Activated naive CD8-positive, alpha-beta T cell treated with anti-CD3 and anti-CD28 coated beads, Interleukin-2, amount 10 ng/mL, durations not matched to agents 7 days and 5 days (primary cell): ENCODE data around the gene FRMD8. TPM values are rescaled to one million over a fixed set of nuclear protein-coding genes. Genes with fewer than 3 reads are reported as not detected.

ENCODE experiments used
- ATAC-seq: fragments of 150-1000 bp; cut with Tn5 transposase; one replicate; pipeline ENCODE4 v1.10.0; 2021; ENCODE audit warnings: low read depth, moderate library complexity
- POLR2A ChIA-PET: fragments of 350-600 bp; sonication (Branson Sonifier 250); formaldehyde crosslinking; loops from one replicate; lab custom pipeline; 2021; ENCODE audit warnings: antibody characterized with exemption; lab: Charles Lee
- DNase-seq: peaks from one replicate; pipeline ENCODE4 v3.0.0; 2021
- H3K27ac Mint-ChIP-seq: one replicate; pipeline ENCODE4 v1.8.0; 2022; ENCODE audit warnings: mild to moderate bottlenecking, mixed read lengths
- H3K27me3 Mint-ChIP-seq: one replicate; pipeline ENCODE4 v1.8.0; 2022; ENCODE audit warnings: mild to moderate bottlenecking, moderate library complexity, mixed read lengths
- H3K36me3 Mint-ChIP-seq: one replicate; pipeline ENCODE4 v1.8.0; 2021; ENCODE audit warnings: mild to moderate bottlenecking, mixed read lengths
- H3K4me1 Mint-ChIP-seq: one replicate; pipeline ENCODE4 v1.8.0; 2021; ENCODE audit warnings: mixed read lengths
- H3K4me3 Mint-ChIP-seq: one replicate; pipeline ENCODE4 v1.8.0; 2022; ENCODE audit warnings: mild to moderate bottlenecking, moderate library complexity, mixed read lengths
- H3K9me3 Mint-ChIP-seq: one replicate; pipeline ENCODE4 v1.8.0; 2021; ENCODE audit warnings: mixed read lengths
- total RNA-seq, 2 experiments: library from RNA; stranded (reverse); gene quantifications; one replicate each; pipeline ENCODE4 v1.2.3, GENCODE V29; 2021

The FRMD8 gene
- total RNA-seq, 2 experiments from 2014 or later: 51.5 to 55.4 TPM

DNA sequence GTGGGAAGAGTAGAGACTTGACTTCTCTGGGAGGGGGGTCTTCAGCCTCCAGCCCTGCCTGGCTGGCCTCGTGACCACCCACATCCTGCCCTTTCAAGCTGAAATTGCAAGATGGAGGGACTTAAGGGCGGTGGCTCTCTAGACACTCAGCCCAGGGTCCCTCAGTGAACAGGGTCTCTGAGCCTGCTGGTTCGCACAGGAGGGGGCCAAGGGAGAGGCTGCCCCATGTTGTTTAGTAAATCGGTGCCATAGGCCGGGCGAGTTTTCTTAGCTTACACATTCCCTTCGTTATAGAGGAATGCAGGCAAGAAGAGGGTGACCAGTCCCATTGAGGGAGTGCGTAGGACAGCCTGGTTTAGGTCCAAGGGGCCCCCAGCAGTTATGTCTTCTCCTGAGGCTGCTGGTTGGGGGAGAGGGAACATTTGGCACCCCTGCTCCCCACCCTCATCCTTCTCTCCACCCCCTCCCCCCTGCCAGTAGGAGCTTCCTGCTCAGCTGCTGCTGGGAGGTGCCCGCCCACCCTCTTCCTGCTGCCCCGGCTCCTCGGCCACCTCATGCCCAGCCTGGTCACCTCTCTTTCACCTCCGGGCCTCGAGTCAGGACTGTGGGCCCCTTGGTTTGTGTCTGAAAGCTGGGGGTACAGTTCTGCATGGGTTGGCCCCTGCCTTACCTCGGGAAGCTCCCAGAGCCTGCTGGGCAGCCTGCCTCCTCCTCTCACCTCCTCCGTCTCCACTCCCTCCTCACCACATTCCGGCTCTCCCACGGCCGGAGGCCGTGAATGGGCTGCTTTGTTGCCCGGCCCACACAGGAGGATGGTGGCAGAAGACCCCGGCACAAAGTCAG lies 3.9 kb downstream of the FRMD8 start:
- Mint-ChIP-seq H3K36me3 (peaks cover 13% of the 10 kb centered on the region), H3K27me3 (no peaks in the 10 kb centered on the region), H3K27ac (peak overlapping the region; percentile 46), H3K9me3 (no peaks in the 10 kb centered on the region), H3K4me1 (peaks cover 31% of the 10 kb centered on the region), H3K4me3 (no peak overlapping the region)
- POLR2A ChIA-PET: interaction anchor here (0.9 to 1.6 kb wide), 5 partner anchors 12 to 33 kb away, joined by 3 to 5 read pairs (median 4); partner anchors contain the start of gene NEAT1
- DNase-seq (no peak), ATAC-seq (no peak)

DNA sequence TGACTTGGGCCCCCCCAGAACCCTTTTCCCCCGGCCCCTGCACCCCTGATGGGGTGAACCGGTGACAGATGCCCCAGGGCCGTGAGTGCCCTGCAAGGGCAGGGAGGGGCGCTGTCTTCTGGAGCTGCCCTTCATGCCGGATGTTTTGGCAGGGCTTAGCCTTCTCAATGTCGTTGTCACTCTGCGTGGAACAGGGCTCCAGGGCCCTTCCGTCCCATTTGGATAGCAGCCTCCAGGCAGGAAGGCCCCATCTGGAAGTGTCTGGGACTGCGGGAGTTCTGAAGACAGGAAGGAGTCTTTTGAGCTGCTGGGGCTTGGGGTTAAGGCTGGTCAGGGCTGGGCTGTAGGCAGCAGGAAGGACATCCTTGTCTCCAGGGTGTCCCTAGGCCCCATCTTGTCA lies 4.6 kb downstream of the FRMD8 start:
- no peaks in the 10 kb centered on the region for H3K27me3 Mint-ChIP-seq
- ATAC-seq (no peak), DNase-seq (no peak)
- POLR2A ChIA-PET: interaction anchor here (1.0 to 1.6 kb wide), 3 partner anchors 22 to 32 kb away, joined by 3 to 5 read pairs (median 4); partner anchors contain the start of gene NEAT1
- H3K4me1 Mint-ChIP-seq: peaks cover 29% of the 10 kb centered on the region
- H3K9me3 Mint-ChIP-seq: no peaks in the 10 kb centered on the region
- no peak overlapping the region for H3K4me3 Mint-ChIP-seq
- peaks cover 13% of the 10 kb centered on the region for H3K36me3 Mint-ChIP-seq
- no peak overlapping the region for H3K27ac Mint-ChIP-seq

GRCh38 chr11:65392186-65392829 lies 5.9 kb downstream of the FRMD8 start:
- peaks cover 15% of the 10 kb centered on the region for H3K36me3 Mint-ChIP-seq
- H3K4me1 Mint-ChIP-seq: peaks cover 27% of the 10 kb centered on the region
- no peaks in the 10 kb centered on the region for H3K27me3 Mint-ChIP-seq
- POLR2A ChIA-PET: interaction anchor here (1.2 kb wide), 1 partner anchor 27 kb away, joined by 7 read pairs; no protein-coding TSS in a partner anchor
- DNase-seq (no peak), ATAC-seq (no peak)
- no peak overlapping the region for H3K27ac Mint-ChIP-seq
- H3K4me3 Mint-ChIP-seq: no peak overlapping the region
- H3K9me3 Mint-ChIP-seq: no peaks in the 10 kb centered on the region

DNA sequence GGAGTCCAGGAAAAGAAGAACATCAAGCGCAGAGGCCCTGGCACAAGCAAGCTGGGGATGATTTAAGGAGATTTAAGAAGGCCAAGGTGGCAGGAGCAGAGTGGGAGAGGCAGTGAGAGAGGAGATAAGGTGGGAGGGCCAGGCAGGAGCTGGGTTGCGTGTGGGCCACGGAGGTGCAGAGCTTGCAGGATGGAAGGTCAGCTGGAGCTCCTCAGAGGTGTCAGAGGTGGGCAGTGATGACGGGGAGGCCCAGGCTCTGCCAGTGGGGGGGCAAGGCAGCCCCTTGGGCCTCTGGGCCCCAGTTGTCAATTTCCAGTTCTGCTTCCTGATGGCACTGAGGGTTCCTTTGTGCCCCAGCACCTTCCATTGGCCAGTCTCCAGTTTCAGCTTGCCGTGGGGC lies 6.5 kb downstream of the FRMD8 start:
- Mint-ChIP-seq H3K4me3 (no peak overlapping the region), H3K27me3 (no peaks in the 10 kb centered on the region), H3K27ac (peak overlapping the region; percentile 52), H3K4me1 (peaks cover 25% of the 10 kb centered on the region), H3K36me3 (peaks cover 17% of the 10 kb centered on the region), H3K9me3 (no peaks in the 10 kb centered on the region)
- POLR2A ChIA-PET: no interaction called here
- no peak for DNase-seq
- no peak for ATAC-seq

DNA sequence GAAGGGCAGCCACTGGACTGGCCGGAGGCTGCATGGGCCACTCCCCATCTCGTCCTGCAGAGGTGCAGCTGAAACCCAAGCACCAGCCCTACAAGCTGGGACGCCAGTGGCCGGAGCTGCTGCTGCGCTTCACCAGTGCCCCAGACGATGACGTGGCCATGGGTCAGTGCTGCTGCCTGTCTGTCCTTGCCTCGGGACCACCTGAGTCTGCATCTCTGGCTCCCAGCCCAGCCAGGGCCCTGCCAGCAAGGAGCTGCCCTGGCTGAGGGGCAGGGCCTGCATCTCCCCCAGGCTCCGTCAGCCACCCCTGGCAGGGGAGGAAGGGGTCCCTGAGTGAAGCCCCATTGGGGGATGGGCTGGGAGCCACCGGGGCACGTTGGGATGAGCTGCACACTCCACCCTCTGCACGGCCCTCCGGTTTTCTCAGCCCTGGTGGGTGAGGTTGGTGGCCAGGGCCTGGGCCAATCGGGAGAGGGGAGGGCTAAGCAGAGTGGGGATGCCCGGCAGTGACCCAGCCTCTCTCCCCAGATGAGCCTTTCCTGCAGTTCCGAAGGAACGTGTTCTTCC lies 7.2 kb downstream of the FRMD8 start:
- DNase-seq: no peak
- no peak overlapping the region for H3K4me3 Mint-ChIP-seq
- no peak overlapping the region for H3K27ac Mint-ChIP-seq
- no peak for ATAC-seq
- POLR2A ChIA-PET: no interaction called here
- no peaks in the 10 kb centered on the region for H3K27me3 Mint-ChIP-seq
- peaks cover 17% of the 10 kb centered on the region for H3K36me3 Mint-ChIP-seq
- no peaks in the 10 kb centered on the region for H3K9me3 Mint-ChIP-seq
- H3K4me1 Mint-ChIP-seq: peaks cover 18% of the 10 kb centered on the region

GRCh38 chr11:65394125-65394536 lies 7.7 kb downstream of the FRMD8 start:
- no peaks in the 10 kb centered on the region for H3K27me3 Mint-ChIP-seq
- H3K4me3 Mint-ChIP-seq: no peak overlapping the region
- H3K36me3 Mint-ChIP-seq: peaks cover 15% of the 10 kb centered on the region
- no peak overlapping the region for H3K27ac Mint-ChIP-seq
- ATAC-seq (no peak), DNase-seq (no peak)
- no peaks in the 10 kb centered on the region for H3K9me3 Mint-ChIP-seq
- POLR2A ChIA-PET: no interaction called here
- H3K4me1 Mint-ChIP-seq: peaks cover 13% of the 10 kb centered on the region

DNA sequence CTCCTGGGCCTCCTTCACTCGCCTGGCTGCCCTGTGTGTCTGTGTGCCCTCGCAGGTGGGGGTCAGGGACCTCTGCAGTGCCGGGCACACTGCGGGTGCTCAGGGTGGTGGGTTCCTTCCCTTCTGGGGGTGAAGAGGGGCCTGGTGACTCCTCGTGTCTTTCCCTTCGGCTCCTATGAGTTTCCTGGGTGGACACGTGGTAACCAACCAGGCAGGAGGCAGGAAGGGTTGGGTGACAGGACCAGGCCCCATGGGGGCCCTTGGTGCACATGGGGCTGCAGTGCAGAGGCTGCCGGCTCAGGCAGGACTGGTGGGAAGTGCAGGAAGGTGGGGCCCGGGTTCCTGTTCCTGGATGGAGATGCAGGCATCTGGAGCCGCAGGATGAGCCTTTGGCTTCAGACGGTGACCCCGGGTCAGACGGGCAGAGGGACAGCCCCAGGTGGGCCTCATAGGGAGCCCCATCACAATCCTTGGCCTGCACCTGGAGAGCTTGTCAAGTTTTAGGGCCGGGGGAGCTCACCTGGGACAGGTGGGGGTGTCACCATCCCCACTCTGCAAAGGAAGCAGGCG lies 9.6 kb downstream of the FRMD8 start:
- Mint-ChIP-seq H3K27ac (no peak overlapping the region), H3K4me1 (peaks cover 3% of the 10 kb centered on the region)

GRCh38 chr11:65396769-65397745 lies 10.6 kb downstream of the FRMD8 start:
- H3K9me3 Mint-ChIP-seq: no peaks in the 10 kb centered on the region
- H3K27me3 Mint-ChIP-seq: no peaks in the 10 kb centered on the region
- H3K4me3 Mint-ChIP-seq: no peak overlapping the region
- peaks cover 12% of the 10 kb centered on the region for H3K36me3 Mint-ChIP-seq
- no peak for ATAC-seq
- H3K4me1 Mint-ChIP-seq: peaks cover 2% of the 10 kb centered on the region
- POLR2A ChIA-PET: interaction anchor here (1.0 kb wide), 1 partner anchor 11 kb away, joined by 3 read pairs; the partner anchor contains the start of gene FRMD8
- no peak overlapping the region for H3K27ac Mint-ChIP-seq
- DNase-seq: no peak

More for the DNA sequence above, 9.6 kb downstream of the FRMD8 start:
- POLR2A ChIA-PET: interaction anchor here (1.0 kb wide), 1 partner anchor 10 kb away, joined by 3 read pairs; the partner anchor contains the start of gene FRMD8
- Mint-ChIP-seq H3K9me3 (no peaks in the 10 kb centered on the region), H3K27me3 (no peaks in the 10 kb centered on the region), H3K36me3 (peaks cover 12% of the 10 kb centered on the region), H3K4me3 (no peak overlapping the region)
- DNase-seq (no peak), ATAC-seq (no peak)

- DNase-seq: no peak
- Mint-ChIP-seq H3K27ac (no peak overlapping the region), H3K36me3 (peaks cover 7% of the 10 kb centered on the region), H3K4me3 (no peak overlapping the region), H3K4me1 (peaks cover 1% of the 10 kb centered on the region), H3K9me3 (no peaks in the 10 kb centered on the region), H3K27me3 (no peaks in the 10 kb centered on the region)
- POLR2A ChIA-PET: interaction anchor here (0.7 kb wide), 1 partner anchor 11 kb away, joined by 4 read pairs; no protein-coding TSS in a partner anchor
- ATAC-seq: no peak
Observed at GRCh38 chr11:65398362-65398910, 12.0 kb downstream of the FRMD8 start.

DNA sequence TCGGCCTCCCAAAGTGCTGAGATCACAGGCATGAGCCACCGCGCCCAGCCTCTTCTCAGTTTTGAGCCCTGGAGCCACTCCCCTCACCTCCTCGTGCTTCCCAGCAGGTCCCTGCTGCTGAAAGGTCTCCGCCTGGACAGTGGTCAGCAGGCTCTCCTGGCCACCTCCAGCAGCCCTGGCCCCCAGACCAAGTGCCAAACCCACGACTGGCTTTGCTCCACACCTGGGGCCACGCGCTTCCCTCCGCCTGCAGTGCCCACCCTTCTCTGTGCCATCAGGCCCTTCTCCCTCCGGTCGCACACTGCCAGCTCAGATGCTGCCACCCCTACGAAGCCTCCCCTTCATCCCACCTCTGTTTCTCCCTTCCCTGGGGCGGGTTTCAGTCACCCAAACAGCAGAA lies 12.8 kb downstream of the FRMD8 start:
- H3K27ac Mint-ChIP-seq: no peak overlapping the region
- POLR2A ChIA-PET: no interaction called here
- ATAC-seq (no peak), DNase-seq (no peak)
- H3K4me1 Mint-ChIP-seq: peaks cover 3% of the 10 kb centered on the region
- H3K4me3 Mint-ChIP-seq: no peak overlapping the region
- H3K27me3 Mint-ChIP-seq: no peaks in the 10 kb centered on the region
- no peaks in the 10 kb centered on the region for H3K9me3 Mint-ChIP-seq
- peaks cover 7% of the 10 kb centered on the region for H3K36me3 Mint-ChIP-seq

DNA sequence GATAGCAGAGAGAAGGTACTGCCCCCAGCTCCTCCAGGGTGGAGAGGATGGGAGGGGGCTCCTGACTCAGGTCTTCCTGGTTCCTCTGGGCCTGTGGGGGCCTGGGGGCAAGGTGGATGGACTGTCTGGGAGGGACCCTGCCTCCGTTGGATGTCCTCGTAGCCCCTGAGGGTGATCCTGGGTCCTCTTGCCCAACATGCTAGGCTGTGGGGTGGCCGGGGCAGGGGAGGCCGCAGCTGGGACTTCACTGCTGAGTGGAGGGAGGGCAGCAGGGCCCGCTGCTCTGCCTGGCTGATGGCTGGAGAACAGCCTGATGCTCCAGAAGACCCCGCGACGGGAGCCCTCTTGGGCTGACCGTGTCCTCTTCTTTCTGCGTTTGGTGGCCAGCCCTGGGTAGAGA lies 13.4 kb downstream of the FRMD8 start:
- POLR2A ChIA-PET: no interaction called here
- Mint-ChIP-seq H3K4me3 (no peak overlapping the region), H3K27me3 (no peaks in the 10 kb centered on the region), H3K36me3 (peaks cover 7% of the 10 kb centered on the region), H3K27ac (no peak overlapping the region), H3K4me1 (peaks cover 4% of the 10 kb centered on the region), H3K9me3 (no peaks in the 10 kb centered on the region)
- ATAC-seq: no peak
- DNase-seq: no peak
